GM18909 (cell line): ENCODE measurements around the gene ICE2.

Experiments used
- ATAC-seq: cut with Tn5 transposase; IDR thresholded peaks from one replicate; pipeline ENCODE4 v1.9.1; 2021; ENCODE audit warnings: mild to moderate bottlenecking; ENCODE audit not compliant: unreplicated experiment, poor library complexity

ICE2 gene

GRCh38 chr15:60458721-60459120, 20.2 kb downstream of the ICE2 start:
- ATAC-seq = no peak

GRCh38 chr15:60457985-60458384, 21.0 kb downstream of the ICE2 start:
- no peak for ATAC-seq

GRCh38 chr15:60454824-60455223, 24.1 kb downstream of the ICE2 start:
- ATAC-seq = no peak

GRCh38 chr15:60448668-60449360, 30.1 kb downstream of the ICE2 start:
- ATAC-seq = no peak

- no peak for ATAC-seq
These were observed 34.5 kb downstream of the ICE2 start for GRCh38 chr15:60444289-60444912.

- ATAC-seq = no peak
These were observed 36.2 kb downstream of the ICE2 start for GRCh38 chr15:60442763-60443162.

- ATAC-seq = no peak
These were observed 36.8 kb downstream of the ICE2 start for GRCh38 chr15:60442031-60442650.

- ATAC-seq = no peak
These were observed 37.6 kb downstream of the ICE2 start for GRCh38 chr15:60441331-60441730.

GRCh38 chr15:60438646-60439045, 40.3 kb downstream of the ICE2 start:
- ATAC-seq = no peak

GRCh38 chr15:60428935-60429334, 50.0 kb downstream of the ICE2 start:
- no peak for ATAC-seq

- no peak for ATAC-seq
These were observed 52.0 kb downstream of the ICE2 start for GRCh38 chr15:60426870-60427508.

- no peak for ATAC-seq
These were observed 53.5 kb downstream of the ICE2 start for GRCh38 chr15:60425461-60425860.

GRCh38 chr15:60424006-60424405, 54.9 kb downstream of the ICE2 start:
- no peak for ATAC-seq

- no peak for ATAC-seq
These were observed 55.4 kb downstream of the ICE2 start for GRCh38 chr15:60423537-60423936.

- no peak for ATAC-seq
These were observed 57.4 kb downstream of the ICE2 start for GRCh38 chr15:60421544-60421943.

- no peak for ATAC-seq
These were observed 58.7 kb downstream of the ICE2 start for GRCh38 chr15:60420203-60420716.

- ATAC-seq = no peak
These were observed 59.2 kb downstream of the ICE2 start for GRCh38 chr15:60419753-60420152.

- ATAC-seq = no peak
These were observed 60.8 kb downstream of the ICE2 start for GRCh38 chr15:60418096-60418495.

GRCh38 chr15:60417112-60417511, 61.8 kb downstream of the ICE2 start:
- no peak for ATAC-seq

GRCh38 chr15:60416484-60416883, 62.5 kb downstream of the ICE2 start:
- no peak for ATAC-seq
